ENCODE data around the gene SKAP2.

The SKAP2 gene

GRCh38 chr7:26664274-26664673, 200.1 kb downstream of the SKAP2 start:
- no peak for DNase-seq (ENCODE audit: low read depth)

GRCh38 chr7:26663874-26664273, 200.5 kb downstream of the SKAP2 start:
- DNase-seq (ENCODE audit: low read depth): no peak

- DNase-seq (ENCODE audit: low read depth): no peak
Observed at GRCh38 chr7:26662646-26663045, 201.7 kb downstream of the SKAP2 start.

- no peak for DNase-seq (ENCODE audit: low read depth)
Observed at GRCh38 chr7:26659121-26659520, 205.3 kb downstream of the SKAP2 start.

GRCh38 chr7:26658389-26659084, 205.9 kb downstream of the SKAP2 start:
- DNase-seq (ENCODE audit: low read depth): no peak

GRCh38 chr7:26657686-26658388, 206.6 kb downstream of the SKAP2 start:
- DNase-seq (ENCODE audit: low read depth): no peak

GRCh38 chr7:26657206-26657641, 207.2 kb downstream of the SKAP2 start:
- DNase-seq (ENCODE audit: low read depth): no peak

- DNase-seq (ENCODE audit: low read depth): no peak
Observed at GRCh38 chr7:26656735-26657134, 207.7 kb downstream of the SKAP2 start.

- no peak for DNase-seq (ENCODE audit: low read depth)
Observed at GRCh38 chr7:26655781-26656180, 208.6 kb downstream of the SKAP2 start.

- no peak for DNase-seq (ENCODE audit: low read depth)
Observed at GRCh38 chr7:26653430-26654399, 210.7 kb downstream of the SKAP2 start.

- no peak for DNase-seq (ENCODE audit: low read depth)
Observed at GRCh38 chr7:26652401-26653100, 211.8 kb downstream of the SKAP2 start.

- DNase-seq (ENCODE audit: low read depth): no peak
Observed at GRCh38 chr7:26650103-26650502, 214.3 kb downstream of the SKAP2 start.

- no peak for DNase-seq (ENCODE audit: low read depth)
Observed at GRCh38 chr7:26649388-26649787, 215.0 kb downstream of the SKAP2 start.

GRCh38 chr7:26648554-26648953, 215.8 kb downstream of the SKAP2 start:
- DNase-seq (ENCODE audit: low read depth): no peak

GRCh38 chr7:26646336-26647048, 217.9 kb downstream of the SKAP2 start:
- DNase-seq (ENCODE audit: low read depth): no peak

GRCh38 chr7:26645121-26645520, 219.3 kb downstream of the SKAP2 start:
- DNase-seq (ENCODE audit: low read depth): no peak

- no peak for DNase-seq (ENCODE audit: low read depth)
Observed at GRCh38 chr7:26642416-26642815, 222.0 kb downstream of the SKAP2 start.

- DNase-seq (ENCODE audit: low read depth): no peak
Observed at GRCh38 chr7:26639695-26640094, 224.7 kb downstream of the SKAP2 start.

GRCh38 chr7:26639111-26639510, 225.3 kb downstream of the SKAP2 start:
- DNase-seq (ENCODE audit: low read depth): no peak

- no peak for DNase-seq (ENCODE audit: low read depth)
Observed at GRCh38 chr7:26638140-26638539, 226.2 kb downstream of the SKAP2 start.

GRCh38 chr7:26637610-26638009, 226.8 kb downstream of the SKAP2 start:
- DNase-seq (ENCODE audit: low read depth): no peak
